ENCODE data around the gene SLC15A1. TPM values are rescaled to one million over a fixed set of nuclear protein-coding genes. Genes with fewer than 3 reads are reported as not detected.

SLC15A1 gene
- total RNA-seq, 2 donors from 2014 or later: 7.8 to 12.2 TPM

DNA sequence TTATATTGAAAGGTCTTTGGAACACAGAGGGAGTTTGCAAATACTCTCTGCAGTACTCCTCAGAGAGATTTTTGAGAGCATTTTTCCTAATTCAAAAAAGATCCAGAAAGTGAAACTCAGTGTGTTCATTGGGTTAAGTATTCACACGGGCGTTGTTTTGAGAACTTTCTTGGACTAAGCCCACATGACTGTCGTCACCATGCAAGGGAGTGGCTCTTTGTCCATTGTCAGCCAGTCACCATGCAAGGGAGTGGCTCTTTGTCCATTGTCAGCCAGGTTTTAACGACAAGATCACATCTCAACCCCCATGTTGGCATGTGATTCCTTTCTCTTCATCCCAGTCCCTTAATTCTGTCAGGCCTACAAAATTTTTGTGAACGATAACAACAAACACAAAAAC lies 94.3 kb downstream of the SLC15A1 start:
- Histone ChIP-seq H3K36me3 (replicated peaks in 1 of 2; ENCODE audit: insufficient read depth in 1 of 2, low read depth in 2 of 2) (no peaks in the 10 kb centered on the region), H3K27ac (no peak overlapping the region), H3K4me3 (no peak overlapping the region), H3K4me1 (peaks cover 6% of the 10 kb centered on the region), H3K27me3 (no peaks in the 10 kb centered on the region), H3K9me3 (no peaks in the 10 kb centered on the region)
- TF ChIP-seq POLR2A (IDR thresholded peaks at IDR 0.05): no peak
- TF ChIP-seq, protein P1, sequence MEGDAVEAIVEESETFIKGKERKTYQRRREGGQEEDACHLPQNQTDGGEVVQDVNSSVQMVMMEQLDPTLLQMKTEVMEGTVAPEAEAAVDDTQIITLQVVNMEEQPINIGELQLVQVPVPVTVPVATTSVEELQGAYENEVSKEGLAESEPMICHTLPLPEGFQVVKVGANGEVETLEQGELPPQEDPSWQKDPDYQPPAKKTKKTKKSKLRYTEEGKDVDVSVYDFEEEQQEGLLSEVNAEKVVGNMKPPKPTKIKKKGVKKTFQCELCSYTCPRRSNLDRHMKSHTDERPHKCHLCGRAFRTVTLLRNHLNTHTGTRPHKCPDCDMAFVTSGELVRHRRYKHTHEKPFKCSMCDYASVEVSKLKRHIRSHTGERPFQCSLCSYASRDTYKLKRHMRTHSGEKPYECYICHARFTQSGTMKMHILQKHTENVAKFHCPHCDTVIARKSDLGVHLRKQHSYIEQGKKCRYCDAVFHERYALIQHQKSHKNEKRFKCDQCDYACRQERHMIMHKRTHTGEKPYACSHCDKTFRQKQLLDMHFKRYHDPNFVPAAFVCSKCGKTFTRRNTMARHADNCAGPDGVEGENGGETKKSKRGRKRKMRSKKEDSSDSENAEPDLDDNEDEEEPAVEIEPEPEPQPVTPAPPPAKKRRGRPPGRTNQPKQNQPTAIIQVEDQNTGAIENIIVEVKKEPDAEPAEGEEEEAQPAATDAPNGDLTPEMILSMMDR (IDR thresholded peaks at IDR 0.05): no peak
- no peak for ATAC-seq
- 48 to 67% methylated on average over 5 of the region's 5 CpGs for WGBS, 2 donors
- intact Hi-C loops (cut with DNase I): no loop called here
- no peak for DNase-seq

DNA sequence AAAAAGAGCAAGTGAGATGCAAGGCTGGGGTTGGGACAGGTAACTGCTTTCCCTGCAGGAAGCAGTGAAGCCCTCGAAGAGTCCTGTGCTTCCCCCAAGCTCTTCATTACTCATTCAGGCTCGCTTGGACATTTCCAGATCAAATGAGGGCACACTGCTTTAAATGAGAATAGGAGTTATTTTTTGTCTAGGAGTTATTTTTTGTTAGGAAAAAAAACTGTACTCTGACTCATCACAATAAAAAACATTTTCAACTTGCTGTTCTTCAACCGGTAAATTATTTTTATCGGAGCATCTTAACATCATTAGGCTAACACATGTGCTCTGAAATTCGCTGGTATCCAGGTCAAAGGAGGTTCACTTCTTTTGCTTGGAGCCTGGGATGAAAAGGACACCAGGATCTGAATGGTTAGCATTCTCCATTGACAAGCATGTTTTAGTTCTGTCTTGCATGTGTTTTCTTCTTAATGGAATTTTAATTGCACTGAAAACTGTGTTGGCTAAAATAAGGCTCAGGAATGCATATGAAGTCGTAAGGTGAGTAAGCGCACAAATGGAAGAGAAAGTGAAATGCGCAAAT lies 94.9 kb downstream of the SLC15A1 start:
- H3K4me3 ChIP-seq: no peak overlapping the region
- intact Hi-C loops (cut with DNase I): no loop called here
- TF ChIP-seq POLR2A (IDR thresholded peaks at IDR 0.05): no peak
- TF ChIP-seq, protein P1 (IDR thresholded peaks at IDR 0.05): no peak
- H3K36me3 ChIP-seq (replicated peaks in 1 of 2; ENCODE audit: insufficient read depth in 1 of 2, low read depth in 2 of 2): no peaks in the 10 kb centered on the region
- H3K27ac ChIP-seq: no peak overlapping the region
- DNase-seq (no peak), ATAC-seq (no peak)
- H3K4me1 ChIP-seq: peaks cover 9% of the 10 kb centered on the region
- no peaks in the 10 kb centered on the region for H3K27me3 ChIP-seq
- no peaks in the 10 kb centered on the region for H3K9me3 ChIP-seq
- WGBS, 2 donors: 78 to 90% methylated on average over 8 of the region's 8 CpGs

DNA sequence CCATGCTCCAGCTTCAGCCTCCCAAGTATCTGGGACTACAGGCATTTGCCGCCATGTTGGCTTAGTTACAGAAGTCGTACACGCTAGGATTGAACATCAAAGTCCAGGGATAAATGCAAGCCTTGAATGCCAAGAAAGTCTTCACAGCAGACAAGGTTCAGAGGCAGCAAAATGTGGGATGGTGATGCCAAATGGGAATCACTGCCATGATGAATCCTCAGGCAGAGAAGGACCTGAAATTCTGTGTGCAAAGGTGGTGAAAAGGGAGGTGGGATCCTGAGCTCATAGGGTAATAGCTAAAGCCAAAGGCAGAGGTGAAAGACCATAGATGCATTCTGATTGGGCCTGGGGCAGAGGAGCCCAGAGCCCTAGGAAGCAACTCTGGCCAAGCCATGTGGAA lies 96.2 kb downstream of the SLC15A1 start:
- no peak for TF ChIP-seq POLR2A (IDR thresholded peaks at IDR 0.05)
- TF ChIP-seq, protein P1 (IDR thresholded peaks at IDR 0.05): no peak
- Histone ChIP-seq H3K4me3 (no peak overlapping the region), H3K9me3 (no peaks in the 10 kb centered on the region), H3K36me3 (replicated peaks in 1 of 2; ENCODE audit: insufficient read depth in 1 of 2, low read depth in 2 of 2) (no peaks in the 10 kb centered on the region), H3K4me1 (peaks cover 9% of the 10 kb centered on the region), H3K27ac (no peak overlapping the region), H3K27me3 (no peaks in the 10 kb centered on the region)
- WGBS, 2 donors: 80 to 94% methylated on average over 2 to 3 of the region's 3 CpGs
- intact Hi-C loops (cut with DNase I): no loop called here
- ATAC-seq (no peak), DNase-seq (peak in 1 of 4 donors; percentile 4)

DNA sequence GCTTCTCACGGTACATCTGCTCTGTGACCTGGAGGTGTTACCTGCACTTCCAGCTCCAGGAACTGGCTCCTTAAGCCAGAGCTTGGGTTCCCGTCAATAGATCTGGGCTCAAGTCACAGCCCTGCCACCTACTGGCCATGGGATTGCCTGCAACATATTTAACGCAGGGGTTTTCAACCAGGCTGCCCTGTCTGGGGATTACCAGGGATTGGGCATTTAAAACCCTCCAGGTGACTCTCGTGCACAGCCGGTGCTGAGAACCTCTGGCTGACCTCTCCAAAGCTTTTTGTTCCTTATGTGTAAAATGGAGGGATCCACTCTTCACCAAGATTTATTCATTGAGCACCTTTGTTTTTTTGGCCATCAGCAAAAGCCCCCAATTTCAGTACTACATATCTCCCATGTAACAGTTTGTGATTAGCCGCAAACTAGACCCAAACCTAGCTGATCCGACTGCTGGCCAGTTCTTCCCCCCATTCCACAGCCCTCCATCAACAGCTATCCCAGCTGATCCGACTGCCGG lies 98.9 kb downstream of the SLC15A1 start:
- H3K36me3 ChIP-seq (replicated peaks in 1 of 2; ENCODE audit: insufficient read depth in 1 of 2, low read depth in 2 of 2): no peaks in the 10 kb centered on the region
- peak; percentile 95 for ATAC-seq
- intact Hi-C loops (cut with DNase I): no loop called here
- 24 to 29% methylated on average over 9 of the region's 9 CpGs for WGBS, 2 donors
- peak; percentile 89 to 92 (median 90) for DNase-seq
- H3K4me3 ChIP-seq: no peak overlapping the region
- TF ChIP-seq, protein P1 (IDR thresholded peaks at IDR 0.05): peak; percentile 86 to 94 (median 90)
- TF ChIP-seq POLR2A (IDR thresholded peaks at IDR 0.05): no peak
- peaks cover 30% of the 10 kb centered on the region for H3K4me1 ChIP-seq
- H3K9me3 ChIP-seq: no peaks in the 10 kb centered on the region
- no peak overlapping the region for H3K27ac ChIP-seq
- no peaks in the 10 kb centered on the region for H3K27me3 ChIP-seq
